Measurements from ENCODE around the gene TLX3.
"Not testable (repeated sequence)": the region's sequence is repeated elsewhere in the genome, so short reads cannot be mapped to it uniquely, and the experiment has no call there.

The TLX3 gene

GRCh38 chr5:171308453-171309275, at the start of gene TLX3:
TLX3 (plus strand) TSS chr5:171309248; CDS start chr5:171309366, 118 bp downstream.
- no peak for DNase-seq

DNA sequence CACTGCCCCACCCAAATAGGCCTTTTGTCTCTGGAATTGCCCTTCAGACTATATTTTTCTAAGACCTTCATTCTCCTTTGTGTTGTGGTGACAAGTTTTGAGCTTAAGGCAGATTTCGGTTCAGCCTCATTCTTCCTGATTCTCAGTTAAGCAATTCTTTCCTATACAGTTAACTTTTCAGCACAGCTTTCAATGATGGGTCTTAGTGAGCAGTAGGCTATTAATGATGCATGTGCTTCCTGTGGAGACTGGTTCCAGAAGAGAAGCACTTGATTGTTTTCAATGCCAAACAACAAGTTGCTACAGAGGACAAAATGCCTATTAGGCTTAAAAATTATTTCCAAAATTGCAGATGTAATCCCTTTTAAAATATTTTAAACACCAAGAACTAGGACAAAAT, 47.7 kb upstream of the TLX3 start:
- no peak for DNase-seq

DNA sequence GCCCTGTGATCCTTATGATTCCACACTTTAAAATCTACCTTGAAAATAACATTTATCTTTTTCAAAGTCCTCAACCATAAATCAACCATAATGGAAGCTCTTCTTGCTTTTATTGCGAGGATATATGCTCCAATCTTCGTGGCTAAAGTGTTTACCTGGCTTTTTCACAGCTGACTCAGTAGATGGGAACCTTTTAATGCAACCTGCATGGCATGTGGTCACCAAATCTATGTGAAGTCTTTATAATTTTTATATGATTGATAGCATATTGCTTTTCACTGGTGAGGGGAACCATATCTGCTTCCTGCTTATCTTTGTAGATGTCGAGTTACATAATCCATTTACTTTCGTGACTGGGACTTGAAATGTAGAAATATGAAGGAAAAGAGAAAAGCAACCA, 47.1 kb upstream of the TLX3 start:
- DNase-seq: no peak

- no peak for DNase-seq
Measured at GRCh38 chr5:171263181-171263580, 45.9 kb upstream of the TLX3 start.

- DNase-seq: no peak
Measured at GRCh38 chr5:171264843-171265242, 44.2 kb upstream of the TLX3 start.

- DNase-seq: no peak
Measured at GRCh38 chr5:171268700-171269620, 40.1 kb upstream of the TLX3 start.

GRCh38 chr5:171269717-171270116, 39.3 kb upstream of the TLX3 start:
- no peak for DNase-seq

- DNase-seq: no peak
Measured at GRCh38 chr5:171270136-171270535, 38.9 kb upstream of the TLX3 start.

- DNase-seq: no peak
Measured at GRCh38 chr5:171271798-171272197, 37.2 kb upstream of the TLX3 start.

- no peak for DNase-seq
Measured at GRCh38 chr5:171272996-171273970, 35.8 kb upstream of the TLX3 start.

DNA sequence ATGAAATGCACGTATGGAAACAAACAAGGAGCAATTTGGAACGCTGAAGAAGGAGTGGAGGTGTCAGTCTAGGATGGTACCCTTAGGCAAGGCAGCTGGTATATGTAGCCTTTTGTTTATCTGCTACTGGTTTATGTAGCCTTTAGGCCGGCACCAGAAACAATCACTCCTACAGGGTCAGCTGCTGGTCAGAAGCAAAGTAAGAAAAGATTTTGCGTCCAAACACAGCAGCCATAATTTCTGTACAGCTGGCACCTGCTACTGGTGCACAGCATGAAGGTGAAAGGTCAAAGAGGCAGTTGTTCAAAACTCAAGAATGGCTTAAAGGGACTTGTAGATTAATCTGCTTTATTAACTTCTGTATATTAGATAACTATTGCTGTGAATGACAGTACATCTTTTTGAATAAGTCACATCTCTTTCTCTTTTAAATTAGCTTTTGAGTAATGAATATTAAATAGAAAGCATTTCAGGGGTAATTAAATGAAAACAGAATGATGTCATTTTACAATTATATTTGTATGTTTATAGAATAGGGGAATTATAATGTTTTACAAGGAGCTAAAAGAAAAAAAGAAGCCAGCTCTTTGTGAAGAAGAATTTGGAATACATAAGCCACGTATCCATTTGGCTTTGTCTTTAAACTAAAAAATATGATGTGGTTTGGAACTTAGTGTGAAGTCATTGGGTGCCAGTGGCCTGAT, 33.1 kb upstream of the TLX3 start:
- DNase-seq: no peak

DNA sequence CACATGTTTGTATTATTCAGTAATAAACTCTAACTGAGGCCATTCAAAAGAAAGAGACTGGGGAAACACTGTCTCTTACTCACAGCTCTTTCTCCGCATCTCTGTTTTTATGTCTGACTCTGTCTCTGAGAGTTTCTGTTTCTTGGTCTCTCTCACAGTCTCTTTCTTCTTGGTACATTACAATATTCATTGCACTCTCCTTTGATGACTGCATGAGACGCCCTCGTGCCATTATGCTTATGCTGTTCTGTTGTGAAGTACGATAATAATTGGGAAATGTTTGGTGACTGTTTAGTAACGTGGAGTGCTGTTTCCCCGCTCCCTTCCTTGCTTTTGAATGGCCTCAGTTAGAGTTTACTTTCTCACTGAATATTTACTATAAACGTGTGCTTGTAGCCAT, 25.3 kb upstream of the TLX3 start:
- DNase-seq: no peak

GRCh38 chr5:171285465-171285864, 23.6 kb upstream of the TLX3 start:
- DNase-seq: no peak

GRCh38 chr5:171288066-171288465, 21.0 kb upstream of the TLX3 start:
- DNase-seq: no peak

- no peak for DNase-seq
Measured at GRCh38 chr5:171291371-171291770, 17.7 kb upstream of the TLX3 start.

- DNase-seq: no peak
Measured at GRCh38 chr5:171295299-171295698, 13.7 kb upstream of the TLX3 start.

DNA sequence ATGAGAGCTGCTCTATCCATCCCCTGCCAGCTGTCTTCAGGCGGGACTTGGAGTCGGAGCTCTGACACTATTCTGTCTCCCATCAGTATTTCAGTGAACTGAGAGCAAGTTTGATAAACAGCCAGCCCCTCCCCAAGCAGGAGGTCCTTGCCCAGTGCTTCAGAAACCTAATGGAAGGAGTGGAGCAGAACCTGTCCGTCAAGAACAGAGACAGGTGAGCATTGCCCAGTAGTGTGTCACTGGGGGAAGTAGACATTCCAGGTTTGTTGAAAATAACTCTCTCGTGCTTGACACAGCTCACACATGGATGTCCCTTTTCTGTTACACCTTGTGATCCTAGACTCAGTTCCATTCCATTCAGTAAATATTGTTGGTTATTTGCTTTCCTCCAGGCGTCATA, 13.2 kb upstream of the TLX3 start:
- DNase-seq: no peak

DNA sequence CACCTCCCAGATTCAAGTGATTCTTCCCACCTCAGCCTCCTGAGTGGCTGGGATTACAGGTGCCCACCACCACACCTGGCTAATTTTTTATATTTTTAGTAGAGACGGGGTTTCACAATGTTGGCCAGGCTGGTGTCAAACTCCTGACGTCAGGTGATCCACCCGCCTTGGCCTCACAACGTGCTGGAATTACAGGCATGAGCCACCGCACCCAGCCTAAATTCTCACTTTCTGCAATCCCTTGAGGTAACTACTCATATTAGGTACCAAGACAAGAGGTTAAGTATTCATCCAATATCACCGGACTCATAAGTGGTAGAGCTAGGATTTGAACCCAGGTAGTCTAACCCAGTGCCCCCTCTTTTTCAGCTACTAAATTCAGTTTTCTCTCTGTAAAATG, 11.1 kb upstream of the TLX3 start:
- DNase-seq: not testable (repeated sequence)

- DNase-seq: no peak
Measured at GRCh38 chr5:171299228-171299627, 9.8 kb upstream of the TLX3 start.

GRCh38 chr5:171299851-171300250, 9.2 kb upstream of the TLX3 start:
- DNase-seq: no peak

- DNase-seq: no peak
Measured at GRCh38 chr5:171300358-171300757, 8.7 kb upstream of the TLX3 start.

GRCh38 chr5:171306166-171306565, 2.9 kb upstream of the TLX3 start:
- DNase-seq: no peak

Measured in activated naive CD4-positive, alpha-beta T cell treated with anti-CD3 and anti-CD28 coated beads, Interleukin-2, amount 50 U/mL, for 16 hours (primary cell).